ENCODE measurements around the gene HRH2.
"Not testable (repeated sequence)": the region's sequence is repeated elsewhere in the genome, so short reads cannot be mapped to it uniquely, and the experiment has no call there.

Gene HRH2

DNA sequence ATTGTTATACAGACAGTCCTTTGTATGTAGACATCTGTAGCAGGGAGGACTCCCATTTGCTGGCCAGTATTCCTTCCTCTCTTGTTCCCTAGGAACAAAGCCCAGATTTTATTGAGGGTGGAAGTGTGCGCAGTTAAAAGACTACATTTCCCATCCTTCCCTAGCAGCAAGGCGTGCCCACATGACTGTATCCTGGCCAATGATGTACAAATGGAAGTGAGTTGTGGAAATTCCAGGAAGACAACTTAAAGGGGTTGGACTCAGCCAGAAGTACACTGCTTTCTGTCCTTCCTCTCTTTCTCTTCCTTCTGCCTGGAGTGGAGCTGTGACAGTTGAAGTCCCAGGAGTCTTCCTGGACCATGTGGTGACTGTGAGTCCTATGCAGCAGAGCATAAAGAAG is 89.0 kb downstream of the HRH2 start:
- DNase-seq = peak; percentile 21

DNA sequence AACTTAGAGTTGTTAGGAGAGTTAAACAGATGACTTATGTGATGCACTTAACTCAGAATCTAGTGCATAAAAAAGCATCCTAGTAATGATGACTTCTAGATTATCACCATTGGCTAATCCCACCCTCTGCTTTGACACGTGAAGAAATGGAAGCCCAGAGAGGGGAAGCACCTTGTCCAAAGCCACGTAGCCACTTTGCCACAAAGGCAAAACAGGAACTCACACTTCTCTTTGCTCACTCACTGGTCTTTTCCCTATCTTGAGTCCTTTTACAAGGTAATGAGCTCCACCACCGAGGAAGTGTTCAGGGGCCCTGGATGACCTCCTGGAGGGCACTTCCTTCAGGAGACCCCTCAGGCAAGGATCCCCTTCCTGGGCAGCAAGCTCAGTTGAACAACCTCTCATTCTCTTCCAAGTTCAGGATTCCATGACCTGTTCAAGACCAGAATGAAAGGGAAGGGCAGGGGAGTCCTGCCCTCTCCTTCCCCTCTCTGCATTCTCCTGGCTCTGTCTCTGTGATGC is 89.7 kb downstream of the HRH2 start:
- DNase-seq = no peak

- no peak for DNase-seq
These were observed 90.8 kb downstream of the HRH2 start for GRCh38 chr5:175748650-175749049.

DNA sequence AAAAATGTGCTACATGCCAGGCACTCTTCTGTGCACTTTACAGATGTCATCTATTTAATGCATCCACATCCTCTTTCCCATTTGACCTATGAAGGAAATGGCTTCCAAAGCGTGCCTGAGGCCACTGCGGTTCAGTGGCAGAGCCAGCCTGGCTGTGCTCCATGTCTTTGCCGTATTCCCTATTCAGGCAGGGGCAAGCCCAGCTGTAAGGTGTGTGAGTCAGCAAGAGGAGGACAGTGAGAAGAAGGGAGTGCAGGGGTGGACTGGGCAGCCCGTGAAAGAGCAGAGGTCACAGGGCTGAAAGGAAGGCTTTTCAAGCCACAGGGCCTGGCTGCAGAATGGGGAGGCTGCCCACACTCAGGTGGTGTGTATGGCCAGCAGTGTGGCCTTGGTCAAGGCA is 91.7 kb downstream of the HRH2 start:
- DNase-seq = no peak

DNA sequence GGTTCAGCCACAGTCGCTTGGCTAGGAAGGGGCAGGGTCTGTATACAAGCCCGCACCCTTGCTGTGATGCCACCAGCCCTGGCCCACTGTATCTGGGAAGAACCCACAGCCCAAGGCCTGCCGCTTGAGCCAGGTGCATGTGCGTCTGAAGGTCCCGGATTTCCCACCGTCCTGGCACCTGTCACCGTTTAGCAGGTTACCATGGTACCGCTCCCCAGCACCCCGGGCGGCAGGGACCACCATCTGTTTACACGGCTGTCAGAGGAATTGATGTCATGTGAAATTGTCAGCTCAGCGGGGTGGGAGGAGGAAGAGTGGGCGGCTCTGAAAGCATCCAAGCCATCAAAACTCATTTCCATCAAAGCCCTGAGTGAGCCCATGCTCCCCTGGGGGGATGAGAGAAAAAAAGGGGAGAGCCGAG is 92.7 kb downstream of the HRH2 start:
- DNase-seq = no peak

GRCh38 chr5:175751369-175751768 is 93.5 kb downstream of the HRH2 start:
- no peak for DNase-seq

- no peak for DNase-seq
These were observed 95.1 kb downstream of the HRH2 start for GRCh38 chr5:175752826-175753535.

- no peak for DNase-seq
These were observed 95.9 kb downstream of the HRH2 start for GRCh38 chr5:175753536-175754402.

DNA sequence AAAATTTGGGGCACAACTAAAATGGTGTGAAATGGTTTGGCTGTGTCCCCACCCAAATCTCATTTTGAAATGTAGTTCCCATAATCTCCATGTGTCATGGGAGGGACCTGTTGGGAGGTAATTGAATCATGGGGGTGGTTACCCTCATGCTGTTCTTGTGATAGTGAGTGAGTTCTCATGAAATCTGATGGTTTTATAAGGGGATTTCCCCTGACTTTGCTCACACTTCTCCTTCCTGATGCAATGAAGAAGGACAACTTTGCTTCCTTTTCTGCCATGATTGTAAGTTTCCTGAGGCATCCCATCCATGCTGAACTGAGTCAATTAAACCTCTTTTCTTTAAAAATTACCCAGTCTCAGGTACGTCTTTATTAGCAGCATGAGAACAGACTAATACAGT is 102.1 kb downstream of the HRH2 start:
- DNase-seq = not testable (repeated sequence)

All from DMS153 (cell line).